Measurements from ENCODE around the gene IPMK.

IPMK gene

DNA sequence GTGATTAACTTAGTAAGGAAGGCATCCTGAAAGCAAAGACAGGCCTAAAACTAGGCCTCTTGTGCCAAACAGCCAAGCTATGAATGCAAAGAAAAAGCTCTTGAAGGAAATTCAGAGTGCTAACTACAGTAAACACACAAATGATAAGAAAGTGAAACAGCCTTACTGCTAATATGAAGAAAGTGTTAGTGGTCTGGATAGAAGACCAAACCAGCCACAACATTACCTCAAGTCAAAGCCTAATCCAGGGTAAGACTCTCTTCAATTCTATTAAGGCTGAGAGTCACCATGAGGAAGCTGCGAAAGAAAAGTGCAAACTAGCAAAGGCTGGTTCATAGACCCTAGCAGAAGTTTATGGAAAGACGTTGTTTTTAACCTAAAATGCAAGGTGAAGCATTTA, 66.0 kb downstream of the IPMK start:
- no peak overlapping the region for H2BK12ac ChIP-seq (ENCODE audit: low read length in 2 of 2)
- no peak for DNase-seq
- no peaks in the 10 kb centered on the region for H3K27me3 ChIP-seq (ENCODE audit: control insufficient read depth in 1 of 2, insufficient read depth in 1 of 2, low read length in 2 of 2)
- H3K79me1 ChIP-seq (replicated peaks; ENCODE audit: low read length, poor library complexity, severe bottlenecking), result peaks cover 6% of the 10 kb centered on the region
- H2BK120ac ChIP-seq (ENCODE audit: low read depth, low read length), result no peak overlapping the region
- no peak overlapping the region for H4K8ac ChIP-seq (ENCODE audit: low read length)
- no peak overlapping the region for H3K9ac ChIP-seq (ENCODE audit: low read length)
- H2BK15ac ChIP-seq (ENCODE audit: low read depth, poor library complexity, severe bottlenecking), result no peak overlapping the region
- no peak overlapping the region for H3K4ac ChIP-seq (ENCODE audit: low read depth in 1 of 2, low read length in 2 of 2)
- no peak overlapping the region for H3K4me2 ChIP-seq (ENCODE audit: low read length, poor library complexity, severe bottlenecking)
- no peaks in the 10 kb centered on the region for H3K4me1 ChIP-seq (ENCODE audit: control insufficient read depth, insufficient read depth, low read depth, low read length)
- no peak overlapping the region for H3K18ac ChIP-seq (ENCODE audit: low read depth in 1 of 2, low read length in 2 of 2)
- no peak overlapping the region for H3K14ac ChIP-seq (ENCODE audit: low read length in 2 of 2)
- H3K36me3 ChIP-seq (ENCODE audit: control insufficient read depth in 1 of 2, insufficient read depth in 2 of 2, low read depth in 1 of 2, low read length in 2 of 2), result peaks cover 0 to 5% of the 10 kb centered on the region in 2 experiments
- H3K4me3 ChIP-seq (ENCODE audit: insufficient read depth in 1 of 2, low read depth in 1 of 2, low read length in 2 of 2), result no peak overlapping the region
- H4K91ac ChIP-seq (ENCODE audit: low read length), result no peak overlapping the region
- no peak overlapping the region for H3K27ac ChIP-seq (ENCODE audit: low read length, poor library complexity, severe bottlenecking)
- H2AFZ ChIP-seq (ENCODE audit: low read depth, low read length), result no peak overlapping the region
- H3K23ac ChIP-seq (ENCODE audit: low read length in 2 of 2), result no peak overlapping the region
- H2BK5ac ChIP-seq (ENCODE audit: low read depth, low read length, poor library complexity, severe bottlenecking), result no peak overlapping the region
- H2AK5ac ChIP-seq (ENCODE audit: low read length, severe bottlenecking), result no peak overlapping the region
- 100% methylated on average over 2 of the region's 2 CpGs for WGBS
- no peaks in the 10 kb centered on the region for H3K9me3 ChIP-seq (ENCODE audit: control insufficient read depth, low read length)

DNA sequence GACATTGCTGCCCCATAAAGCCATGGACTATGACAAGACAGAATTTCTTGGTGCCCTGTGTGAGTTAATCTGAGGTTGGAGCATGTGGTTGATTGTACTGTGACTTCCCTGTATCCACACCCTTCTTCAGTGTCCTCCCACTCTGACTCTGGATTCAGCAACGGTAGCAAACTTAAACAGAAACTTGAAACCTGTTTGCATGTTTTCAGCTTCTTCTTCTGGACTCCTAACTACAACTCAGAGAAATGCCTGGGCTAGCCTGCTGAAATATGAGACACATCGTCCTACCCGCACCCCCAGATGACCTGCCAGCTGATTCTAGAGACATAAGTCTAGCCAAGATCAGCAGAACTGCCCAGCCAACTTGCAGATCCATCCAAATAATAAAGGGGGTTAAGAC, 78.4 kb downstream of the IPMK start:
- Histone ChIP-seq H3K4ac (ENCODE audit: low read depth in 1 of 2, low read length in 2 of 2) (no peak overlapping the region), H2BK120ac (ENCODE audit: low read depth, low read length) (no peak overlapping the region), H3K14ac (ENCODE audit: low read length in 2 of 2) (no peak overlapping the region), H2AK5ac (ENCODE audit: low read length, severe bottlenecking) (no peak overlapping the region), H4K8ac (ENCODE audit: low read length) (no peak overlapping the region), H3K4me1 (ENCODE audit: control insufficient read depth, insufficient read depth, low read depth, low read length) (no peaks in the 10 kb centered on the region), H3K9ac (ENCODE audit: low read length) (peak overlapping the region; percentile 43), H2BK12ac (ENCODE audit: low read length in 2 of 2) (no peak overlapping the region), H3K18ac (ENCODE audit: low read depth in 1 of 2, low read length in 2 of 2) (no peak overlapping the region), H3K27ac (ENCODE audit: low read length, poor library complexity, severe bottlenecking) (no peak overlapping the region), H3K4me2 (ENCODE audit: low read length, poor library complexity, severe bottlenecking) (no peak overlapping the region), H2AFZ (ENCODE audit: low read depth, low read length) (no peak overlapping the region), H4K91ac (ENCODE audit: low read length) (no peak overlapping the region), H3K27me3 (ENCODE audit: control insufficient read depth in 1 of 2, insufficient read depth in 1 of 2, low read length in 2 of 2) (no peaks in the 10 kb centered on the region), H2BK15ac (ENCODE audit: low read depth, poor library complexity, severe bottlenecking) (no peak overlapping the region), H3K36me3 (ENCODE audit: control insufficient read depth in 1 of 2, insufficient read depth in 2 of 2, low read depth in 1 of 2, low read length in 2 of 2) (peaks cover 0 to under 1% of the 10 kb centered on the region in 2 experiments), H3K9me3 (ENCODE audit: control insufficient read depth, low read length) (no peaks in the 10 kb centered on the region), H2BK5ac (ENCODE audit: low read depth, low read length, poor library complexity, severe bottlenecking) (no peak overlapping the region), H3K23ac (ENCODE audit: low read length in 2 of 2) (no peak overlapping the region), H3K4me3 (ENCODE audit: insufficient read depth in 1 of 2, low read depth in 1 of 2, low read length in 2 of 2) (peak overlapping the region in 1 of 2 experiments; percentile 3), H3K79me1 (replicated peaks; ENCODE audit: low read length, poor library complexity, severe bottlenecking) (no peaks in the 10 kb centered on the region)
- peak; percentile 28 for DNase-seq
- 65% methylated on average over 3 of the region's 3 CpGs for WGBS

- Histone ChIP-seq H2BK12ac (ENCODE audit: low read length in 2 of 2) (no peak overlapping the region), H2BK15ac (ENCODE audit: low read depth, poor library complexity, severe bottlenecking) (no peak overlapping the region), H3K4me1 (ENCODE audit: control insufficient read depth, insufficient read depth, low read depth, low read length) (peaks cover 2% of the 10 kb centered on the region), H3K27me3 (ENCODE audit: control insufficient read depth in 1 of 2, insufficient read depth in 1 of 2, low read length in 2 of 2) (no peaks in the 10 kb centered on the region), H3K79me1 (replicated peaks; ENCODE audit: low read length, poor library complexity, severe bottlenecking) (no peaks in the 10 kb centered on the region), H2BK120ac (ENCODE audit: low read depth, low read length) (no peak overlapping the region), H4K91ac (ENCODE audit: low read length) (no peak overlapping the region), H3K9ac (ENCODE audit: low read length) (no peak overlapping the region), H3K4me2 (ENCODE audit: low read length, poor library complexity, severe bottlenecking) (no peak overlapping the region), H2BK5ac (ENCODE audit: low read depth, low read length, poor library complexity, severe bottlenecking) (no peak overlapping the region), H3K36me3 (ENCODE audit: control insufficient read depth in 1 of 2, insufficient read depth in 2 of 2, low read depth in 1 of 2, low read length in 2 of 2) (no peaks in the 10 kb centered on the region), H2AFZ (ENCODE audit: low read depth, low read length) (no peak overlapping the region), H3K14ac (ENCODE audit: low read length in 2 of 2) (no peak overlapping the region), H3K9me3 (ENCODE audit: control insufficient read depth, low read length) (no peaks in the 10 kb centered on the region), H2AK5ac (ENCODE audit: low read length, severe bottlenecking) (no peak overlapping the region), H3K4ac (ENCODE audit: low read depth in 1 of 2, low read length in 2 of 2) (no peak overlapping the region), H3K23ac (ENCODE audit: low read length in 2 of 2) (no peak overlapping the region), H3K18ac (ENCODE audit: low read depth in 1 of 2, low read length in 2 of 2) (no peak overlapping the region), H4K8ac (ENCODE audit: low read length) (no peak overlapping the region), H3K27ac (ENCODE audit: low read length, poor library complexity, severe bottlenecking) (no peak overlapping the region), H3K4me3 (ENCODE audit: insufficient read depth in 1 of 2, low read depth in 1 of 2, low read length in 2 of 2) (no peak overlapping the region)
- DNase-seq, result no peak
- WGBS, result no CpG with 5 or more reads among the region's 7 CpGs
Measured at GRCh38 chr10:58184120-58184670, 83.5 kb downstream of the IPMK start.

- Histone ChIP-seq H3K4me3 (ENCODE audit: insufficient read depth in 1 of 2, low read depth in 1 of 2, low read length in 2 of 2) (no peak overlapping the region), H3K4me1 (ENCODE audit: control insufficient read depth, insufficient read depth, low read depth, low read length) (peaks cover 2% of the 10 kb centered on the region), H2AK5ac (ENCODE audit: low read length, severe bottlenecking) (no peak overlapping the region), H3K4ac (ENCODE audit: low read depth in 1 of 2, low read length in 2 of 2) (no peak overlapping the region), H2BK120ac (ENCODE audit: low read depth, low read length) (no peak overlapping the region), H2AFZ (ENCODE audit: low read depth, low read length) (no peak overlapping the region), H2BK12ac (ENCODE audit: low read length in 2 of 2) (no peak overlapping the region), H3K14ac (ENCODE audit: low read length in 2 of 2) (no peak overlapping the region), H3K27ac (ENCODE audit: low read length, poor library complexity, severe bottlenecking) (no peak overlapping the region), H3K36me3 (ENCODE audit: control insufficient read depth in 1 of 2, insufficient read depth in 2 of 2, low read depth in 1 of 2, low read length in 2 of 2) (no peaks in the 10 kb centered on the region), H3K23ac (ENCODE audit: low read length in 2 of 2) (no peak overlapping the region), H2BK5ac (ENCODE audit: low read depth, low read length, poor library complexity, severe bottlenecking) (no peak overlapping the region), H3K18ac (ENCODE audit: low read depth in 1 of 2, low read length in 2 of 2) (no peak overlapping the region), H2BK15ac (ENCODE audit: low read depth, poor library complexity, severe bottlenecking) (no peak overlapping the region), H4K8ac (ENCODE audit: low read length) (no peak overlapping the region), H3K79me1 (replicated peaks; ENCODE audit: low read length, poor library complexity, severe bottlenecking) (no peaks in the 10 kb centered on the region), H3K27me3 (ENCODE audit: control insufficient read depth in 1 of 2, insufficient read depth in 1 of 2, low read length in 2 of 2) (no peaks in the 10 kb centered on the region), H3K9me3 (ENCODE audit: control insufficient read depth, low read length) (no peaks in the 10 kb centered on the region), H4K91ac (ENCODE audit: low read length) (no peak overlapping the region), H3K9ac (ENCODE audit: low read length) (no peak overlapping the region), H3K4me2 (ENCODE audit: low read length, poor library complexity, severe bottlenecking) (no peak overlapping the region)
- no peak for DNase-seq
- WGBS, result 91% methylated on average over 6 of the region's 6 CpGs
Measured at GRCh38 chr10:58180666-58181065, 87.0 kb downstream of the IPMK start.
